Spleen (tissue), 11 donors: ENCODE results near the gene GABRG3. TPM values are rescaled to one million over a fixed set of nuclear protein-coding genes. Genes with fewer than 3 reads are reported as not detected.

Experiments
- DNase-seq: peaks from one replicate; pipeline ENCODE4 v3.0.0-alpha.2; 2020
- H3K27ac ChIP-seq, 8 donors: fragments of 200-600 bp; sonication (generic) in 7 of 8; 1 replicate in 4 of 8; 2 replicates in 4 of 8; pipeline versions ENCODE4 v1.5.0 to v1.8.0; 2016 to 2021; ENCODE audit warnings: inconsistent platforms in 4 of 8, mild to moderate bottlenecking in 4 of 8, moderate library complexity in 1 of 8
- H3K27me3 ChIP-seq, 7 donors: fragments of 200-600 bp; sonication (generic) in 6 of 7; replicated peaks in 1 of 7; 1 replicate in 4 of 7; 2 replicates in 3 of 7; pipeline versions ENCODE4 v1.5.0 to v1.8.0; 2016 to 2021; ENCODE audit warnings: inconsistent platforms in 3 of 7, mild to moderate bottlenecking in 1 of 7
- H3K36me3 ChIP-seq, 6 donors: fragments of 200-600 bp; sonication (generic) in 5 of 6; 1 replicate in 4 of 6; 2 replicates in 2 of 6; pipeline versions ENCODE4 v1.5.0 to v1.8.0; 2016 to 2021; ENCODE audit warnings: inconsistent platforms in 2 of 6
- H3K4me1 ChIP-seq, 6 donors: fragments of 200-600 bp; sonication (generic) in 5 of 6; 1 replicate in 3 of 6; 2 replicates in 3 of 6; pipeline versions ENCODE4 v1.5.0 to v1.8.0; 2016 to 2021; ENCODE audit warnings: inconsistent platforms in 3 of 6
- H3K4me3 ChIP-seq, 8 donors: fragments of 200-600 bp; sonication (generic) in 7 of 8; 1 replicate in 4 of 8; 2 replicates in 4 of 8; pipeline versions ENCODE4 v1.5.0 to v1.8.0; 2016 to 2021; ENCODE audit warnings: inconsistent platforms in 4 of 8, mild to moderate bottlenecking in 4 of 8, moderate library complexity in 2 of 8
- H3K9me3 ChIP-seq, 8 donors: fragments of 200-600 bp; sonication (generic) in 7 of 8; 1 replicate in 4 of 8; 2 replicates in 4 of 8; pipeline versions ENCODE4 v1.5.0 to v1.8.0; 2016 to 2021; ENCODE audit warnings: inconsistent platforms in 4 of 8
- POLR2A ChIP-seq, 3 donors: fragments of 450-650 bp; IDR thresholded peaks; one replicate each; pipeline ENCODE4 v1.5.1; 2017; ENCODE audit warnings: antibody characterized with exemption in 3 of 3, mild to moderate bottlenecking in 1 of 3
- POLR2AphosphoS5 ChIP-seq, 3 donors: sonication (generic); formaldehyde crosslinking; IDR thresholded peaks; one replicate each; pipeline ENCODE4 v1.5.1; 2017; ENCODE audit warnings: antibody characterized with exemption in 3 of 3
- WGBS, 5 donors: extraction: QIAGEN DNeasy Blood & Tissue Kit in 3 of 5; methylation state at CpG; one replicate each; pipeline versions ENCODE4 v1.1.5 to v1.1.7; 2013 to 2018; 5-methylcytosine and 5-hydroxymethylcytosine counted together
- intact Hi-C: fragments of 100-400 bp; cut with DNase I; formaldehyde crosslinking; loops from one replicate; pipeline ENCODE4 v1.15.0; 2023; ENCODE audit warnings: low total_unique reads
- polyA plus RNA-seq, 3 donors: library from polyadenylated mRNA; stranded (reverse); fragments of 200-250 nt; gene quantifications; one replicate each; pipeline ENCODE4 v1.2.1, GENCODE V29; 2013
- total RNA-seq, 7 donors: library from RNA; depleted of rRNA in 3 of 7; stranded (reverse); fragments of >200 nt in 3 of 7; fragmentation: NEBNext Ultra II Directional in 4 of 7; extraction: Animal tissue kit (Norgen Biotek cat#: 25700) in 4 of 7; gene quantifications; one replicate each; pipeline versions ENCODE4 v1.1.0 to v1.2.1, GENCODE V29; 2016 to 2021
- TF ChIP-seq, protein P1 (sequence below), 11 experiments: fragments of 200-600 bp in 7 of 11; fragments of 450-650 bp in 4 of 11; sonication (generic) in 4 of 11; IDR thresholded peaks in 8 of 11; conservative IDR thresholded peaks in 3 of 11; 1 replicate in 7 of 11; 2 replicates in 4 of 11; pipeline versions ENCODE4 v1.4.0 to v1.8.0; 2016 to 2021; ENCODE audit warnings: antibody characterized with exemption in 11 of 11, inconsistent platforms in 4 of 11, mild to moderate bottlenecking in 1 of 11
- donor health status: healthy with polysubstance abuse.
- donor health status: DM: no; HTN: no; CAD: no; lungs with moderate emphysema.
- donor health status: DM: no; HTN: no; CAD: no.
- donor health status: Bipolar disorder and iron deficiency.
- donor health status: healthy.
- donor health status: DM: no; HTN: no; CAD: no.
- donor health status: DM: yes; HTN: yes; CAD: no.

The GABRG3 gene
- total and polyA plus RNA-seq, 10 donors, result 0.14 to 19.6 (median 1.6) TPM

DNA sequence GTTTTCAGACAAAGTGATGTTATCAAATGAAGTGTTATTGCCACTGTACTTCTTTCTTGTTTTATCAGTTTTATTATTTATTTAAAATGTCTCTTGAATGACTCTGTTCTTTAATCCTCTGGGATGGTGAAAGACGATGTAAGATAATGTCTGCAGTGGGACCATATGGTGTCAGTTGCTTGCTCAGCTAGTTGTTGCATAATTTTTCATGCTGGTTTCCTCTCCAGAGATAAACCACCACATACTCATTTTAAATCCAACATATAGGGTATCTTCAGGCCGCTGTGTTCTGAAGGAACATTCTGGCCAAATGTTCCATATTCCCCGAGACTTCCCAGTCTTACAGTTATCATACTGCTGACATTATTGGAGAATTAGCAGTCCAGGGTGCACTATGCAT lies 75.9 kb downstream of the GABRG3 start:
- WGBS, 5 donors, result 73 to 92% (median 80%) methylated on average over 3 of the region's 3 CpGs
- Histone ChIP-seq H3K27me3 (no peaks in the 10 kb centered on the region), H3K4me1 (no peaks in the 10 kb centered on the region), H3K27ac (no peak overlapping the region), H3K9me3 (no peaks in the 10 kb centered on the region), H3K4me3 (no peak overlapping the region), H3K36me3 (no peaks in the 10 kb centered on the region)
- intact Hi-C loops, result no loop called here
- no peak for DNase-seq
- TF ChIP-seq POLR2AphosphoS5 (IDR thresholded peaks at IDR 0.05), result no peak
- TF ChIP-seq, protein P1, sequence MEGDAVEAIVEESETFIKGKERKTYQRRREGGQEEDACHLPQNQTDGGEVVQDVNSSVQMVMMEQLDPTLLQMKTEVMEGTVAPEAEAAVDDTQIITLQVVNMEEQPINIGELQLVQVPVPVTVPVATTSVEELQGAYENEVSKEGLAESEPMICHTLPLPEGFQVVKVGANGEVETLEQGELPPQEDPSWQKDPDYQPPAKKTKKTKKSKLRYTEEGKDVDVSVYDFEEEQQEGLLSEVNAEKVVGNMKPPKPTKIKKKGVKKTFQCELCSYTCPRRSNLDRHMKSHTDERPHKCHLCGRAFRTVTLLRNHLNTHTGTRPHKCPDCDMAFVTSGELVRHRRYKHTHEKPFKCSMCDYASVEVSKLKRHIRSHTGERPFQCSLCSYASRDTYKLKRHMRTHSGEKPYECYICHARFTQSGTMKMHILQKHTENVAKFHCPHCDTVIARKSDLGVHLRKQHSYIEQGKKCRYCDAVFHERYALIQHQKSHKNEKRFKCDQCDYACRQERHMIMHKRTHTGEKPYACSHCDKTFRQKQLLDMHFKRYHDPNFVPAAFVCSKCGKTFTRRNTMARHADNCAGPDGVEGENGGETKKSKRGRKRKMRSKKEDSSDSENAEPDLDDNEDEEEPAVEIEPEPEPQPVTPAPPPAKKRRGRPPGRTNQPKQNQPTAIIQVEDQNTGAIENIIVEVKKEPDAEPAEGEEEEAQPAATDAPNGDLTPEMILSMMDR (IDR thresholded peaks at IDR 0.05 in 8 of 11, conservative IDR thresholded peaks at IDR 0.05 in 3 of 11), result no peak
- TF ChIP-seq POLR2A (IDR thresholded peaks at IDR 0.05), result no peak

GRCh38 chr15:27050163-27050562 lies 79.2 kb downstream of the GABRG3 start:
- no peak for DNase-seq
- Histone ChIP-seq H3K27ac (peak overlapping the region in 1 of 8 donors; percentile 13), H3K9me3 (no peaks in the 10 kb centered on the region), H3K4me3 (no peak overlapping the region), H3K4me1 (no peaks in the 10 kb centered on the region), H3K27me3 (no peaks in the 10 kb centered on the region), H3K36me3 (no peaks in the 10 kb centered on the region)
- no peak for TF ChIP-seq POLR2A (IDR thresholded peaks at IDR 0.05)
- WGBS, 5 donors, result 19 to 42% (median 37%) methylated on average over 4 of the region's 4 CpGs
- intact Hi-C loops, result no loop called here

DNA sequence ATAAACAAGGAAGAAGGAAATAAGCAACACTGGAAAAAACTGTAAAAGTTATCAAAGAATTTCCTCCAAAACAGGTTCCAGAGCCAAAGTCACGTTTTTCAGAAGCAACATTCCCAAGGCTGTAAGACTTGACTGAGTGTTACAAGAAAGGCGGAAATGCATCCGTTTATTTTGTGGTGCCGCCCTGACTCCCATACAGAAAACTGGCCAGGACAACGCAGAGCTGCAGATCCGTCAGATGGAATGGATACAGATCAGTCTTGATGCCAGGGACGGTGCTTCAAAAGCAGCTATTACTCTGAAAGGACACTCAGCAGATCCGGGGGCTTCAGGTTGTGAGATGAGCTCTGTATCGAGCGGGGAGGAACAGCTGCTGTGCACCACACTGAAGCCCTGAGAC lies 83.4 kb downstream of the GABRG3 start:
- WGBS, 5 donors, result 46 to 75% (median 69%) methylated on average over 10 of the region's 10 CpGs

GRCh38 chr15:27057904-27058645 lies 87.1 kb downstream of the GABRG3 start:
- H3K36me3 ChIP-seq, result no peaks in the 10 kb centered on the region
- H3K27me3 ChIP-seq, result no peaks in the 10 kb centered on the region
- intact Hi-C loops, result no loop called here
- WGBS, 5 donors, result 77 to 88% (median 83%) methylated on average over 14 of the region's 14 CpGs
- peak overlapping the region in 1 of 8 donors; percentile 57 for H3K27ac ChIP-seq
- no peaks in the 10 kb centered on the region for H3K4me1 ChIP-seq
- no peak overlapping the region for H3K4me3 ChIP-seq
- TF ChIP-seq, protein P1 (IDR thresholded peaks at IDR 0.05 in 8 of 11, conservative IDR thresholded peaks at IDR 0.05 in 3 of 11), result no peak
- TF ChIP-seq POLR2AphosphoS5 (IDR thresholded peaks at IDR 0.05) (no peak), POLR2A (IDR thresholded peaks at IDR 0.05) (no peak)
- DNase-seq, result no peak
- peaks cover 0 to 3% (median 0%) of the 10 kb centered on the region in 8 donors for H3K9me3 ChIP-seq

More for the DNA sequence above, 83.4 kb downstream of the GABRG3 start:
- Histone ChIP-seq H3K9me3 (peaks cover 0 to 3% (median 0%) of the 10 kb centered on the region in 8 donors), H3K4me3 (peak overlapping the region in 2 of 8 donors; percentile 10 to 39), H3K27ac (peak overlapping the region in 7 of 8 donors; percentile 31 to 82 (median 64)), H3K27me3 (no peaks in the 10 kb centered on the region), H3K36me3 (no peaks in the 10 kb centered on the region), H3K4me1 (no peaks in the 10 kb centered on the region)
- no peak for DNase-seq
- TF ChIP-seq POLR2A (IDR thresholded peaks at IDR 0.05), result peak in 1 of 3 donors; percentile 51
- TF ChIP-seq, protein P1 (IDR thresholded peaks at IDR 0.05 in 8 of 11, conservative IDR thresholded peaks at IDR 0.05 in 3 of 11), result no peak
- peak in 2 of 3 donors; percentile 61 to 82 for TF ChIP-seq POLR2AphosphoS5 (IDR thresholded peaks at IDR 0.05)
- intact Hi-C loops, result no loop called here
